Upper lobe of left lung (tissue), 4 donors: ENCODE results near the gene AHNAK.

Experiments used
- CTCF ChIP-seq, 6 experiments: fragments of 450-650 bp in 4 of 6; fragments of 200-600 bp in 2 of 6; sonication (generic) in 2 of 6; IDR thresholded peaks; one replicate each; pipeline ENCODE4 v1.5.1; 2016 to 2019; ENCODE audit warnings: antibody characterized with exemption in 6 of 6
- EP300 ChIP-seq, 4 donors: sonication (generic); formaldehyde crosslinking; IDR thresholded peaks; one replicate each; pipeline ENCODE4 v1.5.1; 2017; ENCODE audit warnings: antibody characterized with exemption in 4 of 4, control low read depth in 2 of 4

GRCh38 chr11:62420882-62421281 is 125.7 kb downstream of the AHNAK start:
- no peak for TF ChIP-seq CTCF (IDR thresholded peaks at IDR 0.05)
- TF ChIP-seq EP300 (IDR thresholded peaks at IDR 0.05), result no peak
